Sigmoid colon (tissue), 7 donors: ENCODE measurements around the gene ADCY3. TPM values are rescaled to one million over a fixed set of nuclear protein-coding genes. Genes with fewer than 3 reads are reported as not detected.

Experiments
- DNase-seq: peaks from one replicate; pipeline ENCODE4 v3.0.0-alpha.2; 2019
- H3K27ac ChIP-seq, 4 donors: fragments of 200-600 bp; sonication (generic); one replicate each; pipeline ENCODE4 v1.5.1; 2016 to 2019; ENCODE audit warnings: mild to moderate bottlenecking in 1 of 4
- H3K27me3 ChIP-seq, 3 donors: fragments of 200-600 bp; sonication (generic); one replicate each; pipeline ENCODE4 v1.5.1; 2019; ENCODE audit warnings: mild to moderate bottlenecking in 1 of 3
- H3K36me3 ChIP-seq, 4 donors: fragments of 200-600 bp; sonication (generic); one replicate each; pipeline ENCODE4 v1.5.1; 2016 to 2019
- H3K4me1 ChIP-seq, 4 donors: fragments of 200-600 bp; sonication (generic); one replicate each; pipeline ENCODE4 v1.5.1; 2017 to 2019
- H3K4me3 ChIP-seq, 4 donors: fragments of 200-600 bp; sonication (generic); one replicate each; pipeline ENCODE4 v1.5.1; 2017 to 2019; ENCODE audit warnings: mild to moderate bottlenecking in 2 of 4, moderate library complexity in 1 of 4
- H3K9me3 ChIP-seq, 4 donors: fragments of 200-600 bp in 3 of 4; sonication (generic) in 3 of 4; one replicate each; pipeline versions ENCODE4 v1.5.1 to v1.6.1; 2013 to 2019
- EP300 ChIP-seq, 4 donors: sonication (generic); formaldehyde crosslinking; IDR thresholded peaks; one replicate each; pipeline ENCODE4 v1.6.1; 2017; ENCODE audit warnings: antibody characterized with exemption in 4 of 4
- POLR2A ChIP-seq, 2 donors: fragments of 450-650 bp; IDR thresholded peaks; one replicate each; pipeline ENCODE4 v1.6.1; 2016; ENCODE audit warnings: antibody characterized with exemption in 2 of 2, mild to moderate bottlenecking in 2 of 2, moderate library complexity in 2 of 2
- POLR2AphosphoS5 ChIP-seq, 4 donors: sonication (generic); formaldehyde crosslinking; IDR thresholded peaks; one replicate each; pipeline ENCODE4 v1.6.1; 2017; ENCODE audit warnings: antibody characterized with exemption in 4 of 4
- WGBS, 2 donors: extraction: QIAGEN DNeasy Blood & Tissue Kit; methylation state at CpG; one replicate each; pipeline ENCODE4 v1.1.7; 2013; 5-methylcytosine and 5-hydroxymethylcytosine counted together
- intact Hi-C: fragments of 100-400 bp; cut with DNase I; formaldehyde crosslinking; loops from one replicate; pipeline ENCODE4 v1.15.1; 2023
- polyA plus RNA-seq, 3 donors: library from polyadenylated mRNA; stranded (reverse); fragments of 200-250 nt; gene quantifications; one replicate each; pipeline ENCODE4 v1.2.3, GENCODE V29; 2013
- total RNA-seq, 4 donors: library from RNA; depleted of rRNA; stranded (reverse); fragments of >200 nt; gene quantifications; one replicate each; pipeline ENCODE4 v1.1.0, GENCODE V29; 2016
- TF ChIP-seq, protein P1 (sequence below), 4 experiments: fragments of 450-650 bp in 3 of 4; fragments of 200-600 bp in 1 of 4; IDR thresholded peaks; one replicate each; pipeline ENCODE4 v1.5.1; 2016 to 2019; ENCODE audit warnings: antibody characterized with exemption in 4 of 4, mild to moderate bottlenecking in 3 of 4, moderate library complexity in 2 of 4
- donor health status: healthy with polysubstance abuse.
- donor health status: Bipolar disorder and iron deficiency.
- donor health status: healthy.

Gene ADCY3
- total and polyA plus RNA-seq, 7 donors = 3.5 to 43.8 (median 17.5) TPM

DNA sequence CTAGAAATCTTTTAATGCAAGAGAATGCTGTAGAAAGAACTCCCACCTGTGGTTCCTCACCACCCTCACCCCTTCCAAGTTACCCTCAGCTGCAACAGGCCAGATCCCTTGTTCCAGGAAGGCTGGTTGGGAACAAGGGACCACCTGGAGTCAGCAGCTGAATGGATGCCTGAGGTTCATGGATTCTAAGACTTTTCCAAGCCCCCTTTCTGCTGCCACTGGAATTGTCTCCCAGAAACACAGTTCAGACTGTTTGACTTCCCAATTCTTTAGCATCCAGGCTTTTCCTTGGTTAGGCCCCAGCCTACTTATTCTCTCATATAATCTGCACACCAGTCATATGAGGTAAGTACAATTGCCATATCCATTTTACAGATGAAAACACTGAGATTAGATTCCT, 8.0 kb upstream of the ADCY3 start:
- no peak for DNase-seq
- Histone ChIP-seq H3K4me3 (no peak overlapping the region), H3K36me3 (no peaks in the 10 kb centered on the region), H3K27me3 (no peaks in the 10 kb centered on the region), H3K9me3 (no peaks in the 10 kb centered on the region), H3K27ac (no peak overlapping the region), H3K4me1 (peaks cover 0 to 12% (median 12%) of the 10 kb centered on the region in 4 donors)
- TF ChIP-seq POLR2A (IDR thresholded peaks at IDR 0.05) = no peak
- TF ChIP-seq EP300 (IDR thresholded peaks at IDR 0.05) = no peak
- TF ChIP-seq, protein P1, sequence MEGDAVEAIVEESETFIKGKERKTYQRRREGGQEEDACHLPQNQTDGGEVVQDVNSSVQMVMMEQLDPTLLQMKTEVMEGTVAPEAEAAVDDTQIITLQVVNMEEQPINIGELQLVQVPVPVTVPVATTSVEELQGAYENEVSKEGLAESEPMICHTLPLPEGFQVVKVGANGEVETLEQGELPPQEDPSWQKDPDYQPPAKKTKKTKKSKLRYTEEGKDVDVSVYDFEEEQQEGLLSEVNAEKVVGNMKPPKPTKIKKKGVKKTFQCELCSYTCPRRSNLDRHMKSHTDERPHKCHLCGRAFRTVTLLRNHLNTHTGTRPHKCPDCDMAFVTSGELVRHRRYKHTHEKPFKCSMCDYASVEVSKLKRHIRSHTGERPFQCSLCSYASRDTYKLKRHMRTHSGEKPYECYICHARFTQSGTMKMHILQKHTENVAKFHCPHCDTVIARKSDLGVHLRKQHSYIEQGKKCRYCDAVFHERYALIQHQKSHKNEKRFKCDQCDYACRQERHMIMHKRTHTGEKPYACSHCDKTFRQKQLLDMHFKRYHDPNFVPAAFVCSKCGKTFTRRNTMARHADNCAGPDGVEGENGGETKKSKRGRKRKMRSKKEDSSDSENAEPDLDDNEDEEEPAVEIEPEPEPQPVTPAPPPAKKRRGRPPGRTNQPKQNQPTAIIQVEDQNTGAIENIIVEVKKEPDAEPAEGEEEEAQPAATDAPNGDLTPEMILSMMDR (IDR thresholded peaks at IDR 0.05) = no peak
- no peak for TF ChIP-seq POLR2AphosphoS5 (IDR thresholded peaks at IDR 0.05)
- intact Hi-C loops = no loop called here

DNA sequence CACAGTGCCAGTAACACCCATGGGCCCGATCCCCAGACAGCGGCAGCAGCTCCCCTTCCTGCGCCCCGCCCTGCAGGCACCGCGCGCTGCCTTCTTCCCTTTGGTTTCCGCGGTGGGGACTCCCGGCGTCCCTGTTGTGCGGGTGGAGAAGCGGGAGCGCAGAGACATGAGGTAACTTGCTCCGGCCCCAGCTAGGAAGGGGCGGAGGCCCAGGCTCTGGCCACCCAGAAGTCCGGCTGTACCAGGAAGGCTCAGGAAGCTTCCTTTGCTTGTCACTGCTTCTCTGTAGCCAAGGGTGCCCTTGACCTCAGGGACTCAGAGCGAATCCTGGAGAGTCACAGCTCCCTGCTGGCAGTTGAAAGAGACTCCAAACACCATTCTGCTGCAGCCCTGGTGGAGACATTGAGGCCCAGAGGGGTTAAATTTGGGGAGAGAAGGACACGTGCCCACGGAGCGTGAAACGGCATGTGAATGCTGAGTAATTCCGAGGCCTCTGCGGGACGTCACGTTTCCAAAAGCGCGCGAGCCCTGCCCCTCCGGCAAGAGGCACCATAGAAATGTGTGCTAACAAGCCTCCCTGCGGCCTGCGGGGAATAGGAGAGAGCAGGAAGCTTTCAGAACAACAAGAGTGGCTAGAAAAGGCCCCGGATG, 6.7 kb upstream of the ADCY3 start:
- peak; percentile 89 for DNase-seq
- 26 to 28% methylated on average over 33 of the region's 33 CpGs for WGBS, 2 donors
- intact Hi-C loops = no loop called here

DNA sequence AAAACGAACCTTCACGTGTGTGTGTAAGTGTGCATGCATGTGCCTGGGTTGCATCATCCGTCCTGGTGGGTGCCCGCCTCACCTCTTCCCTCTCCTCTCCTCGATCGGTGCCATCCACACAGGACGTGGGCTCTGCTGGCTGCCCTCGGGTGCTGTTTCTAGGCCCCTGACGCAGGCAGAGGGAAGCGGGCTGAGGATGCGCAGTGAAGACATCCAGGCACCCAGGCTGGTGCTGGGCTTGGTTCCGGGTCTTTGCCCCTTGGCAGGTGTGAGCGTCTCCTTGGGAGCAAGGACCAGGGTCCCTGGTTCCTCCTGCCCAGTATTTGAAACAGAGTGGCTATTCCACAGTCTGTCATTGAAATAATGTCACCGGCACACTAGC, 6.2 kb upstream of the ADCY3 start:
- intact Hi-C loops = no loop called here
- H3K9me3 ChIP-seq = no peaks in the 10 kb centered on the region
- no peak for DNase-seq
- no peaks in the 10 kb centered on the region for H3K36me3 ChIP-seq
- peak overlapping the region; percentile 44 to 66 (median 58) for H3K27ac ChIP-seq
- H3K4me3 ChIP-seq = peak overlapping the region in 3 of 4 donors; percentile 12 to 25 (median 24)
- TF ChIP-seq POLR2AphosphoS5 (IDR thresholded peaks at IDR 0.05) = no peak
- no peak for TF ChIP-seq EP300 (IDR thresholded peaks at IDR 0.05)
- 79 to 81% methylated on average over 14 of the region's 14 CpGs for WGBS, 2 donors
- peaks cover 0 to 12% (median 12%) of the 10 kb centered on the region in 4 donors for H3K4me1 ChIP-seq
- no peaks in the 10 kb centered on the region for H3K27me3 ChIP-seq

More for the DNA sequence above, 6.7 kb upstream of the ADCY3 start:
- no peak for TF ChIP-seq POLR2A (IDR thresholded peaks at IDR 0.05)
- TF ChIP-seq POLR2AphosphoS5 (IDR thresholded peaks at IDR 0.05) = peak in 2 of 4 donors; percentile 18 to 29
- TF ChIP-seq, protein P1 (IDR thresholded peaks at IDR 0.05) = no peak
- peak overlapping the region; percentile 44 to 66 (median 58) for H3K27ac ChIP-seq
- no peaks in the 10 kb centered on the region for H3K27me3 ChIP-seq
- no peaks in the 10 kb centered on the region for H3K9me3 ChIP-seq
- H3K4me3 ChIP-seq = peak overlapping the region in 3 of 4 donors; percentile 12 to 25 (median 24)
- H3K36me3 ChIP-seq = no peaks in the 10 kb centered on the region
- peaks cover 0 to 12% (median 12%) of the 10 kb centered on the region in 4 donors for H3K4me1 ChIP-seq

DNA sequence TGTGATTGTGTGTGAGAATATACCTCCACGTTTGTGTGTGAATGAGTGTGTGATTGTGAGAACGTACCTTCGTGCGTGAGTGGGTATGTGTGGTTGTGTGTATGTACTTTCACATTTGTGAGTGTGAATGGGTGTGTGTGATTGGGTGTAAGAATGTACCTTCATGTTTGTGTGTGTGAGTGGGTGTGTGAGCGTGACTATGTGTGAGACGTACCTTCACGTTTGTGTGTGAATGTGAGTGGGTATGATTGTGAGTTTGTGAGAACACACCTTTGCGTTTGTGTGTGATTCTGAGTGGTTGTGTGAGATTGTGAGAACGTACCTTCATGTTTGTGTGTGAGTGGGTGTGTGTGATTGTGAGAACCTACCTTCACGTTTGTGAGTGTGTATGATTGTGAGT, 5.8 kb upstream of the ADCY3 start:
- Histone ChIP-seq H3K27ac (peak overlapping the region in 1 of 4 donors; percentile 60), H3K4me1 (peaks cover 0 to 15% (median 13%) of the 10 kb centered on the region in 4 donors), H3K9me3 (no peaks in the 10 kb centered on the region), H3K27me3 (no peaks in the 10 kb centered on the region), H3K36me3 (no peaks in the 10 kb centered on the region), H3K4me3 (no peak overlapping the region)
- WGBS, 2 donors = 89 to 94% methylated on average over 10 of the region's 10 CpGs
- no peak for DNase-seq
- TF ChIP-seq, protein P1 (IDR thresholded peaks at IDR 0.05) = no peak
- TF ChIP-seq POLR2AphosphoS5 (IDR thresholded peaks at IDR 0.05) = no peak
- TF ChIP-seq POLR2A (IDR thresholded peaks at IDR 0.05) = no peak
- no peak for TF ChIP-seq EP300 (IDR thresholded peaks at IDR 0.05)
- intact Hi-C loops = no loop called here

DNA sequence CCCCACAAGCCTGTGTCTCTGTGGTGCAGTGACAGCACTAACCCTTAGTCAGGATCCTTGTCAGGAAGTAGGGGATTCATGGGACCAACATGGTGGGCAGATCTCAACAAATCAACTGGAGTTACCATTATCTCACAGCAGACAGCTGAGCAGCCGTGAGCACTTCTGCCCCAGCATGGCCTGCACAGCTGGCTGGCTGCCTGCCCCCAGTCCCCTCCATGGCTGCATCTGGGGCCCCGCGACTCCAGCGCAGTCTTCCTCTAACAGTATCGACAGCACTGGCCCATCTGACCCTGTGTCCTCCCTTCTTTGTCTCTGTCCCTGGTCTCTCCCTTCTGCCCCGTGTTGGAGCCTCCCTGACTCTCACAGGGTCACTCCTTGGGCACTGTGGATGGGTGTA, 4.7 kb upstream of the ADCY3 start:
- 92% methylated on average over 6 of the region's 6 CpGs for WGBS, 2 donors
- H3K4me3 ChIP-seq = no peak overlapping the region
- no peaks in the 10 kb centered on the region for H3K9me3 ChIP-seq
- no peaks in the 10 kb centered on the region for H3K27me3 ChIP-seq
- H3K4me1 ChIP-seq = peaks cover 0 to 20% (median 17%) of the 10 kb centered on the region in 4 donors
- intact Hi-C loops = no loop called here
- H3K36me3 ChIP-seq = no peaks in the 10 kb centered on the region
- peak; percentile 43 for DNase-seq
- no peak overlapping the region for H3K27ac ChIP-seq
- TF ChIP-seq, protein P1 (IDR thresholded peaks at IDR 0.05) = no peak
- TF ChIP-seq POLR2A (IDR thresholded peaks at IDR 0.05) (no peak), POLR2AphosphoS5 (IDR thresholded peaks at IDR 0.05) (no peak), EP300 (IDR thresholded peaks at IDR 0.05) (no peak)
